Measurements from ENCODE around the gene KCNJ10. TPM values are rescaled to one million over a fixed set of nuclear protein-coding genes. Genes with fewer than 3 reads are reported as not detected.
A peak's percentile ranks its signal among the peaks of the same experiment; 100 is the strongest.

Gene KCNJ10
- total and polyA plus RNA-seq, 4 experiments from 2014 or later, result 0.08 TPM; not detected in 3

DNA sequence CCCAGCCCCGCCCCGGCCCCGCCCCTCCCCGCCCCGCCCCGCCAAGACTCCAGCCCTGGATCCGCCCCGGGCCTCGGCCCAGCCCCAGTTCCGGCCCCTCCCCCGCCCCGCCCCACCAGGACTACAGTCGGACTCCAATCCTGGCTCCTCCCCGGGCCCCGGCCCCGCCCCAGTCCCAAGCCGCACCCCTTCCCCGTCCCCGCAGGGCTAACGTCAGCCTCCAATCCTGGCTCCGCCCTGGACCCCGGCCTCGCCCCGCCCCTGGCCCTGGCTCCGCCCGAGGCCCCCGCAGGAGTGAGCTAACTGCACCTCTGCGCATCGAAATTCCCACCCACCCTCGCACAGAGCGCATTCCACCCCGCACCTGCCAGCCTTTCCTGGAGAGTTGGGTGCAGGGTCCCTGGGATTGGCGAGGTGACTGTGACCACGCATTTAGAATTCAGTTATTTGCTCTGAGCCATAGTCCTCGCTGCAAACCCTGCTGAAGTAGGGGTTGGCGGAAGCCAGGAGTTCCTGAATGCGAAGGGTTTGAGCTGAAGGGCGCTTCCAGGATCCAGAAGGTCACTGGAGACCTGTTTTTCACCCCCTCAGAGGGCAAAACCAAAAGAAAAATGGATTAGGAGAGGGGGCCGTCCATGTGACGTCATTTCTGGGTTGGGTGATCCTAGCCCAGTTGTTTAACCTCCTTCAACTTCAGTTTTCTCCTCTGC, 29.0 kb upstream of the KCNJ10 start:
- intact Hi-C loops (cut with micrococcal nuclease), result loop anchor here (1.0 to 10.0 kb wide), 7 partner anchors 14 to 1292 kb away; partner anchors contain the start of genes DUSP23, PIGM, TAGLN2 and UFC1

DNA sequence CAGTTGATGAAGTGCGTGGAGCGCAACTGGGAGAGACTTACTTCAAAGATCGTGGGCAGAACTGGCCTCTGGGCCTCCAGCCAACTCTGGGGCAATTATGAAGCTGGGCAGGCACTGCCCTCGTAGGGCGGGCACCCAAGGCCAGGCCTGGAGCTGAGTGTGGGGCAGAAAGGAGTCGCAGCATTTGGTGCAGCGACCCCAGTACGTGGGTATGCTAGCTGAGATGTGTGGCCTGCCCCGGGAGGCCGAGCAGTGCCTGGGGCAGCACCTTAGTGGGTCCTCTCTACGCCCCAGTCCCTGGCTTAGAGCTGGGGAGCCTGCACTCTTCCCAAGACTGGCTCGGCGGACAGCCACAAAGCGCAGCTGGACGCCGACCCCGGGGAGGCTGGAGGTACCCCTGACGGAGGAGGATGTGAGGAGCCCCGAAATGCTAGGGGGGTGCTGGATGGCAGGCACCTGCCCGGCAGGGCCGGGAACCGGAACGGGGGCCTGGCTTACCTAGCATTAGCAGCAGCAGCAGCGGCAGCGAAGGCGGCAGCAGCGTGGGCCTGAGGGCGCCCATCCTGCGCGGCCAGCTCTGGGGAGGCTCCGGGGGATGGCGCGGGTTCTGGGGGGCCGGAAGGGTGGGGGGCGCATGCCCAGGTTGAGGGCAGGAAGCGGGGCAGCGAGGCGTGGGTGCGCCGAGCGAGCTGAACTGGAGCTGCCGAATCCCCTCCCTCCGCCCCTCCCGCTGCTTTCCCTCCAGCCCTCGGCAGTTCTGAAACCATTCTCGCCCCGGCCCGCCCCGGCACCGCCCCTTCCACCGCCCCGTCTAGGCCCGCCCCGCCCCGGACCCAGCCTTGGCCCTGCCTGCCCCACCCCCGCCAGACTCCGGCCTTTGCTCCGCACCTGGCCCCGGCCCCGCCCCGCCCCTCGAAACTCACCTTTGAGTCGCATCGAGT, 28.2 kb upstream of the KCNJ10 start, which contains the start of gene IGSF8:
Gene IGSF8, minus strand, starts transcription at position 709 of the 941 bp plus-strand sequence. Its CDS starts 147 bp downstream, at position 562.
- Histone ChIP-seq H3K4me3 (ENCODE audit: low read length in 2 of 2) (peak within 1 kb of the TSS; percentile 81 to 84), H3K9me3 (ENCODE audit: control insufficient read depth in 1 of 2, low read length in 2 of 2) (no peaks in the 10 kb centered on the region), H3K27me3 (ENCODE audit: insufficient read depth, low read length) (no peaks in the 10 kb centered on the region), H3K36me3 (ENCODE audit: insufficient read depth, low read length) (peaks cover 14% of the 10 kb centered on the region), H3K27ac (ENCODE audit: low read depth, low read length) (peak within 1 kb of the TSS; percentile 96), H3K4me1 (ENCODE audit: insufficient read depth, low read length) (peaks cover 59% of the 10 kb centered on the region)
- CTCF ChIA-PET (ENCODE audit: partially characterized antibody), result interaction anchor here (0.7 to 6.1 kb wide), 8 partner anchors 12 to 278 kb away, joined by 3 to 83 read pairs (median 6); partner anchors contain the start of gene KCNJ9
- H3K4me3 Mint-ChIP-seq, result peak within 1 kb of the TSS; percentile 85 to 92 (median 89)
- DNase-seq, result peak; percentile 89 to 92 (median 91)
- peaks cover 0 to 34% of the 10 kb centered on the region in 2 donors for H3K36me3 Mint-ChIP-seq
- H3K27ac Mint-ChIP-seq, result peak within 1 kb of the TSS; percentile 93 to 98 (median 97)
- H3K4me1 Mint-ChIP-seq, result peaks cover 26 to 67% (median 47%) of the 10 kb centered on the region in 4 donors
- peaks cover 0 to 2% of the 10 kb centered on the region in 2 donors for H3K27me3 Mint-ChIP-seq
- POLR2A ChIA-PET (ENCODE audit: partially characterized antibody), result interaction anchor here (0.8 to 4.8 kb wide), 10 partner anchors 12 to 193 kb away, joined by 3 to 51 read pairs (median 12); partner anchors contain the start of genes DCAF8, PEX19, PIGM and TAGLN2
- no peaks in the 10 kb centered on the region for H3K9me3 Mint-ChIP-seq
- intact Hi-C loops (cut with micrococcal nuclease), result loop anchor here (1.0 to 10.0 kb wide), 6 partner anchors 13 to 1293 kb away; partner anchors contain the start of genes PIGM, TAGLN2, UFC1 and USP21

More for the DNA sequence above, 29.0 kb upstream of the KCNJ10 start:
- H3K4me1 Mint-ChIP-seq, result peaks cover 24 to 63% (median 46%) of the 10 kb centered on the region in 4 donors
- H3K4me3 Mint-ChIP-seq, result peak overlapping the region; percentile 78 to 87 (median 82)
- ChIA-PET POLR2A (ENCODE audit: partially characterized antibody) (interaction anchor here (0.8 to 4.8 kb wide), 8 partner anchors 12 to 193 kb away, joined by 3 to 51 read pairs (median 13); partner anchors contain the start of genes DCAF8, PEX19, PIGM and TAGLN2), CTCF (ENCODE audit: partially characterized antibody) (interaction anchor here (0.9 to 6.1 kb wide), 7 partner anchors 13 to 277 kb away, joined by 3 to 83 read pairs (median 7); partner anchors contain the start of gene KCNJ9)
- Histone ChIP-seq H3K4me1 (ENCODE audit: insufficient read depth, low read length) (peaks cover 55% of the 10 kb centered on the region), H3K9me3 (ENCODE audit: control insufficient read depth in 1 of 2, low read length in 2 of 2) (no peaks in the 10 kb centered on the region), H3K36me3 (ENCODE audit: insufficient read depth, low read length) (peaks cover 6% of the 10 kb centered on the region), H3K27ac (ENCODE audit: low read depth, low read length) (peak overlapping the region; percentile 96), H3K4me3 (ENCODE audit: low read length in 2 of 2) (peak overlapping the region; percentile 74), H3K27me3 (ENCODE audit: insufficient read depth, low read length) (no peaks in the 10 kb centered on the region)
- peak overlapping the region; percentile 93 to 98 (median 97) for H3K27ac Mint-ChIP-seq
- H3K36me3 Mint-ChIP-seq, result peaks cover 0 to 27% of the 10 kb centered on the region in 2 donors
- peaks cover 0 to 2% of the 10 kb centered on the region in 2 donors for H3K27me3 Mint-ChIP-seq
- DNase-seq, result peak; percentile 95 to 98 (median 95)
- no peaks in the 10 kb centered on the region for H3K9me3 Mint-ChIP-seq

DNA sequence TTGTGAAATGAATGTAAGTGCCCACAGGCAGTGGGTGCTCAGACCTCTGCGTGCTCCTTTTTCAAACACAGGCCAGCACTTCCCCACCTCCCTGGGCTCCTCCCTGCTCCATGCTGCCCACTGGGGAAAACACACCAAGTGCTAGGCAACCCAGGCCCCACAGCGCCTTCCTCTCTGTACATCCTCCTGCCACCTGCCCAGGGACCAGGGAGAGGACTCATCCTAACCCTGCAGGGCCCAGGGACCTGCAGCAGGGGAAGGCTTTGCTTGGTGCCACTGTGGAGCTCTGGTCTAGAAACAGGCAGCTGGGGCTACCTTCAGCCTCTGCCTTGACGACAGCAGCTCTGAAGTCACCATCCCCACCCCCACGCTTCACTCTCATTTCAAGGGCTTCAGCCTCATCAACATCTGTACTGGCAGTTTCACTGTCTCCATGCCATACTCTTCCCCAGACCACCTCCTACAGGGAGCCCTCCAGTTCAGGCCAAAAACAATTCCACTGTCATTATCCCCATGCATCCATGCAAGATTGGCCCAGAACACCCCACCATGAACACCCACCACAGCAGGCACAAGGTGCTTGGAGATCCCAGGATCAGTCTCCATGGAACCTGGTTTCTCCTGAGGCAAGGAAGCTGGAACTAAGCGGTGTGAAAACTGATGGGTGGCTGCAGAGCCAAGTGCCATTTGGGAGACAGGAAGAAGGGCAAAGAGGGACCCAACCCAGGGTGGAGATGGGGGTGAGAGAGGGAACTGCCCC, 27.4 kb upstream of the KCNJ10 start:
- POLR2A ChIA-PET (ENCODE audit: partially characterized antibody), result interaction anchor here (1.2 to 4.8 kb wide), 9 partner anchors 11 to 187 kb away, joined by 3 to 51 read pairs (median 13); partner anchors contain the start of genes DCAF8, PEX19, PIGM and TAGLN2
- Histone ChIP-seq H3K27me3 (ENCODE audit: insufficient read depth, low read length) (no peaks in the 10 kb centered on the region), H3K9me3 (ENCODE audit: control insufficient read depth in 1 of 2, low read length in 2 of 2) (no peaks in the 10 kb centered on the region), H3K4me3 (ENCODE audit: low read length in 2 of 2) (peak overlapping the region; percentile 81 to 84), H3K36me3 (ENCODE audit: insufficient read depth, low read length) (peaks cover 19% of the 10 kb centered on the region), H3K4me1 (ENCODE audit: insufficient read depth, low read length) (peaks cover 59% of the 10 kb centered on the region), H3K27ac (ENCODE audit: low read depth, low read length) (peak overlapping the region; percentile 86)
- peak in 1 of 5 donors; percentile 59 for DNase-seq
- Mint-ChIP-seq H3K27me3 (peaks cover 0 to 2% of the 10 kb centered on the region in 2 donors), H3K36me3 (peaks cover 0 to 38% of the 10 kb centered on the region in 2 donors), H3K4me3 (peak overlapping the region; percentile 85 to 92 (median 89)), H3K27ac (peak overlapping the region; percentile 80 to 97 (median 93)), H3K4me1 (peaks cover 26 to 71% (median 47%) of the 10 kb centered on the region in 4 donors), H3K9me3 (no peaks in the 10 kb centered on the region)
- intact Hi-C loops (cut with micrococcal nuclease), result loop anchor here (5.0 to 10.0 kb wide), 3 partner anchors 65 to 1057 kb away; partner anchors contain the start of genes PIGM, TAGLN2, UFC1 and USP21
- CTCF ChIA-PET (ENCODE audit: partially characterized antibody), result interaction anchor here (1.4 to 6.1 kb wide), 4 partner anchors 11 to 19 kb away, joined by 3 to 83 read pairs (median 15); partner anchors contain the start of gene KCNJ9

GRCh38 chr1:160096274-160097116, 26.5 kb upstream of the KCNJ10 start:
- Mint-ChIP-seq H3K27ac (peak overlapping the region in 6 of 7 donors; percentile 33 to 97 (median 90)), H3K27me3 (peaks cover 0 to 2% of the 10 kb centered on the region in 2 donors), H3K4me3 (peak overlapping the region; percentile 85 to 92 (median 89)), H3K9me3 (no peaks in the 10 kb centered on the region), H3K4me1 (peaks cover 24 to 66% (median 44%) of the 10 kb centered on the region in 4 donors), H3K36me3 (peaks cover 6 to 41% of the 10 kb centered on the region in 2 donors)
- H3K27me3 ChIP-seq (ENCODE audit: insufficient read depth, low read length), result no peaks in the 10 kb centered on the region
- intact Hi-C loops (cut with micrococcal nuclease), result loop anchor here (5.0 to 10.0 kb wide), 3 partner anchors 64 to 1058 kb away; partner anchors contain the start of genes PIGM, TAGLN2, UFC1 and USP21
- DNase-seq, result no peak
- H3K9me3 ChIP-seq (ENCODE audit: control insufficient read depth in 1 of 2, low read length in 2 of 2), result no peaks in the 10 kb centered on the region
- H3K27ac ChIP-seq (ENCODE audit: low read depth, low read length), result no peak overlapping the region
- peaks cover 27% of the 10 kb centered on the region for H3K36me3 ChIP-seq (ENCODE audit: insufficient read depth, low read length)
- CTCF ChIA-PET (ENCODE audit: partially characterized antibody), result interaction anchor here (1.1 to 6.1 kb wide), 6 partner anchors 8 to 19 kb away, joined by 3 to 83 read pairs (median 3); partner anchors contain the start of gene KCNJ9
- peak overlapping the region in 1 of 2 donors; percentile 84 for H3K4me3 ChIP-seq (ENCODE audit: low read length in 2 of 2)
- peaks cover 54% of the 10 kb centered on the region for H3K4me1 ChIP-seq (ENCODE audit: insufficient read depth, low read length)
- POLR2A ChIA-PET (ENCODE audit: partially characterized antibody), result interaction anchor here (1.3 to 4.8 kb wide), 2 partner anchors 10 to 165 kb away, joined by 3 to 51 read pairs; no protein-coding TSS in a partner anchor

DNA sequence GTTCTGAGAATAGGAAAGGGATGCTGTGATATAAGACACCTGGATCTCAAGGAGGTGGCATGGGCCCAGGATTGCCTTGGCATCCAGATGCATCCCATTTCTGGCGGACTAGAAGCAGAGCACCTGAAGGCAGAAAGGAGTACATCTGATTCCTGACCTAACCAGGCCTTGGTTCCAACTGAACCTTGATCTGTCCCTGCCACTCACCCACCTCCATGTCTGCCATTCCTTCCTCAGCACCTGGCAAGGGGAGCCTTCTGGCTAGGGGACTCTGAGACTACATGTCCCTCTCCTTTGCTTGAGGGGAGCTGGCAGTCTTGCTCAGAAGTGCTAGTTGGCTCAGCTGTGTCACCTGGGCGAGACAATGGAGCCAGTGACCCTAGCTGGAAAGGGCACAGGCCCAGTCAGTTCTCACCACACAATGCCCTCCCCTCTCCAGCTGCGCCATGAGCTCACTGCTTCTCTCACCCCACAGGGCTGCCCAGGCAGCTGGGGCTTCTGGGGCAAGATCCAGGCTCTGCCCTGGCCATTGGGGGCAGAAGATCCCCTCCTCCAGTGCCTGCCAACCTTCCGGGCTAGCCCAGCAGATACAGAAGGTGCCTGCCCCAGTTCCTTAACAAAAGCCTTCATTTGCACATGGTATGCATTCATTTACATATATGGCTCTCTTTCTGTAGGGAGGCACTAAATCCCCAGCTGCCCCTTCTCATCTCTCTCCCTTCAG, 25.6 kb upstream of the KCNJ10 start:
- Histone ChIP-seq H3K27ac (ENCODE audit: low read depth, low read length) (no peak overlapping the region), H3K4me3 (ENCODE audit: low read length in 2 of 2) (no peak overlapping the region), H3K4me1 (ENCODE audit: insufficient read depth, low read length) (peaks cover 44% of the 10 kb centered on the region), H3K27me3 (ENCODE audit: insufficient read depth, low read length) (no peaks in the 10 kb centered on the region), H3K9me3 (ENCODE audit: control insufficient read depth in 1 of 2, low read length in 2 of 2) (no peaks in the 10 kb centered on the region), H3K36me3 (ENCODE audit: insufficient read depth, low read length) (peaks cover 37% of the 10 kb centered on the region)
- intact Hi-C loops (cut with micrococcal nuclease), result loop anchor here (5.0 to 10.0 kb wide), 3 partner anchors 63 to 1059 kb away; partner anchors contain the start of genes PIGM, TAGLN2, UFC1 and USP21
- Mint-ChIP-seq H3K4me3 (peak overlapping the region in 5 of 8 donors; percentile 10 to 85 (median 40)), H3K27ac (peak overlapping the region in 4 of 7 donors; percentile 33 to 93 (median 72)), H3K27me3 (peaks cover 0 to 2% of the 10 kb centered on the region in 2 donors), H3K4me1 (peaks cover 21 to 57% (median 38%) of the 10 kb centered on the region in 4 donors), H3K9me3 (no peaks in the 10 kb centered on the region), H3K36me3 (peaks cover 6 to 48% of the 10 kb centered on the region in 2 donors)
- ChIA-PET POLR2A (ENCODE audit: partially characterized antibody) (interaction anchor here (1.3 to 4.8 kb wide), 2 partner anchors 9 to 166 kb away, joined by 3 to 51 read pairs; no protein-coding TSS in a partner anchor), CTCF (ENCODE audit: partially characterized antibody) (interaction anchor here (1.1 to 6.1 kb wide), 6 partner anchors 9 to 18 kb away, joined by 3 to 83 read pairs (median 3); partner anchors contain the start of gene KCNJ9)
- no peak for DNase-seq

All from CD4-positive, alpha-beta memory T cell (primary cell).